H9 (cell line): Measurements from ENCODE around the gene SHH. TPM values are rescaled to one million over a fixed set of nuclear protein-coding genes. Genes with fewer than 3 reads are reported as not detected.

Source experiments
- DNase-seq: peaks from one replicate; pipeline ENCODE4 v3.0.0-alpha.2; 2017
- H2AFZ ChIP-seq: one replicate; pipeline ENCODE4 v1.6.1; 2013; ENCODE audit warnings: mild to moderate bottlenecking, low read length, control low read depth, moderate library complexity
- H2AK5ac ChIP-seq: 2 replicates; pipeline ENCODE4 v1.6.1; 2013; ENCODE audit warnings: low read length, control low read depth, mixed read lengths; ENCODE audit not compliant: insufficient read length
- H2BK120ac ChIP-seq: one replicate; pipeline ENCODE4 v1.6.1; 2013; ENCODE audit warnings: low read depth, mild to moderate bottlenecking, low read length, control low read depth, inconsistent platforms; ENCODE audit not compliant: poor library complexity, severe bottlenecking
- H2BK12ac ChIP-seq: 2 replicates; pipeline ENCODE4 v1.6.1; 2013; ENCODE audit warnings: low read length, control low read depth, mixed read lengths, low read depth; ENCODE audit not compliant: insufficient read length
- H2BK15ac ChIP-seq: 2 replicates; pipeline ENCODE4 v1.6.1; 2013; ENCODE audit warnings: low read depth, low read length, control low read depth
- H2BK20ac ChIP-seq: one replicate; pipeline ENCODE4 v1.6.1; 2013; ENCODE audit warnings: low read depth, mild to moderate bottlenecking, low read length, control low read depth, inconsistent platforms; ENCODE audit not compliant: poor library complexity, severe bottlenecking
- H2BK5ac ChIP-seq: 2 replicates; pipeline ENCODE4 v1.6.1; 2013; ENCODE audit warnings: low read length, control low read depth, mixed read lengths; ENCODE audit not compliant: insufficient read length
- H3K14ac ChIP-seq: 2 replicates; pipeline ENCODE4 v1.6.1; 2013; ENCODE audit warnings: low read length, control low read depth; ENCODE audit not compliant: insufficient read depth
- H3K18ac ChIP-seq: 2 replicates; pipeline ENCODE4 v1.6.1; 2013; ENCODE audit warnings: low read depth, mild to moderate bottlenecking, mixed read lengths, low read length, control low read depth; ENCODE audit not compliant: insufficient read length
- H3K23ac ChIP-seq: 2 replicates; pipeline ENCODE4 v1.6.1; 2013; ENCODE audit warnings: low read length, control low read depth, mixed read lengths, low read depth; ENCODE audit not compliant: insufficient read length
- H3K23me2 ChIP-seq: 2 replicates; pipeline ENCODE4 v1.6.1; 2013; ENCODE audit warnings: low read depth, mild to moderate bottlenecking, mixed read lengths, low read length, control low read depth; ENCODE audit not compliant: insufficient read length, poor library complexity, severe bottlenecking
- H3K27ac ChIP-seq: 2 replicates; pipeline ENCODE4 v1.5.1; 2013; ENCODE audit warnings: low read length, control low read depth, mixed read lengths, low read depth; ENCODE audit not compliant: insufficient read length
- H3K27me3 ChIP-seq: 2 replicates; pipeline ENCODE4 v1.6.1; 2013; ENCODE audit warnings: low read length, control low read depth, inconsistent platforms; ENCODE audit not compliant: insufficient read depth
- H3K4ac ChIP-seq: 2 replicates; pipeline ENCODE4 v1.6.1; 2013; ENCODE audit warnings: low read depth, mild to moderate bottlenecking, control low read depth, inconsistent platforms, low read length, moderate library complexity
- H3K4me1 ChIP-seq: 2 replicates; pipeline ENCODE4 v1.6.1; 2013; ENCODE audit warnings: low read length, control low read depth, inconsistent platforms; ENCODE audit not compliant: insufficient read depth
- H3K4me2 ChIP-seq: 2 replicates; pipeline ENCODE4 v1.6.1; 2013; ENCODE audit warnings: low read length, control low read depth, mixed read lengths; ENCODE audit not compliant: insufficient read length, insufficient read depth
- H3K56ac ChIP-seq: 2 replicates; pipeline ENCODE4 v1.6.1; 2013; ENCODE audit warnings: low read depth, mild to moderate bottlenecking, mixed read lengths, low read length, control low read depth; ENCODE audit not compliant: insufficient read length
- H3K79me1 ChIP-seq: 2 replicates; pipeline ENCODE4 v1.6.1; 2013; ENCODE audit warnings: low read depth, mild to moderate bottlenecking, moderate library complexity, low read length, control low read depth, inconsistent platforms; ENCODE audit not compliant: insufficient read depth, poor library complexity, severe bottlenecking
- H3K79me2 ChIP-seq: 2 replicates; pipeline ENCODE4 v1.6.1; 2013; ENCODE audit warnings: low read length, control low read depth, inconsistent platforms; ENCODE audit not compliant: insufficient read depth
- H3K9ac ChIP-seq: 2 replicates; pipeline ENCODE4 v1.6.1; 2013; ENCODE audit warnings: low read length, control low read depth, mixed read lengths; ENCODE audit not compliant: insufficient read length; ENCODE audit errors: extremely low read depth
- H3K9me3 ChIP-seq: one replicate; pipeline ENCODE4 v1.6.1; 2013; ENCODE audit warnings: low read depth, low read length, inconsistent platforms; ENCODE audit not compliant: control insufficient read depth
- H3T11ph ChIP-seq: one replicate; pipeline ENCODE4 v1.6.1; 2013; ENCODE audit warnings: mild to moderate bottlenecking, low read length, control low read depth, inconsistent platforms
- H4K20me1 ChIP-seq: one replicate; pipeline ENCODE4 v1.6.1; 2013; ENCODE audit not compliant: control insufficient read depth, insufficient read length, insufficient read depth
- H4K5ac ChIP-seq: 2 replicates; pipeline ENCODE4 v1.6.1; 2013; ENCODE audit warnings: low read depth, mild to moderate bottlenecking, mixed read lengths, low read length, control low read depth; ENCODE audit not compliant: insufficient read length
- H4K8ac ChIP-seq: replicated peaks from 2 replicates; pipeline ENCODE4 v1.6.1; 2013; ENCODE audit warnings: low read length, control low read depth, mixed read lengths, low read depth; ENCODE audit not compliant: insufficient read length
- H4K91ac ChIP-seq: 2 replicates; pipeline ENCODE4 v1.6.1; 2013; ENCODE audit warnings: low read depth, mild to moderate bottlenecking, moderate library complexity, mixed read lengths, low read length, control low read depth; ENCODE audit not compliant: insufficient read length
- H3K27ac Mint-ChIP-seq, 3 experiments: 2 replicates in 2 of 3; 3 replicates in 1 of 3; pipeline ENCODE4 v1.8.0; 2020 to 2021; ENCODE audit warnings: mixed read lengths in 3 of 3, mild to moderate bottlenecking in 1 of 3, moderate library complexity in 1 of 3
- H3K27me3 Mint-ChIP-seq: 2 replicates; pipeline ENCODE4 v1.8.0; 2021; ENCODE audit warnings: low read depth, mild to moderate bottlenecking, moderate library complexity, mixed read lengths
- H3K36me3 Mint-ChIP-seq, 3 experiments: 2 replicates in 2 of 3; 3 replicates in 1 of 3; pipeline ENCODE4 v1.8.0; 2020 to 2021; ENCODE audit warnings: low read depth in 3 of 3, mixed read lengths in 3 of 3; ENCODE audit not compliant: insufficient read depth in 1 of 3
- H3K4me1 Mint-ChIP-seq, 2 experiments: 2 replicates each; pipeline ENCODE4 v1.8.0; 2020; ENCODE audit warnings: mixed read lengths in 2 of 2
- H3K4me3 Mint-ChIP-seq, 2 experiments: 2 replicates in 1 of 2; 3 replicates in 1 of 2; pipeline ENCODE4 v1.8.0; 2020 to 2021; ENCODE audit warnings: mild to moderate bottlenecking in 2 of 2, mixed read lengths in 2 of 2, moderate library complexity in 1 of 2
- H3K9me3 Mint-ChIP-seq, 2 experiments: 2 replicates in 1 of 2; 3 replicates in 1 of 2; pipeline ENCODE4 v1.8.0; 2020; ENCODE audit warnings: mild to moderate bottlenecking in 2 of 2, mixed read lengths in 2 of 2, moderate library complexity in 1 of 2
- WGBS: extraction: QIAGEN DNeasy Blood & Tissue Kit; methylation state at CpG from one replicate; pipeline ENCODE4 v1.1.7; 2013; ENCODE audit warnings: missing lambda C conversion rate, low lambda C conversion rate, mixed read lengths; ENCODE audit not compliant: insufficient read length; ENCODE audit errors: extremely low coverage; 5-methylcytosine and 5-hydroxymethylcytosine counted together
- total RNA-seq: library from RNA; stranded (reverse); gene quantifications from 2 replicates; pipeline ENCODE4 v1.2.1, GENCODE V29; 2021
- TF ChIP-seq, protein P1 (sequence below): fragments of 200-600 bp; sonication (generic); conservative IDR thresholded peaks from 3 replicates; pipeline ENCODE4 v1.8.0; 2021; ENCODE audit warnings: antibody characterized with exemption, mild to moderate bottlenecking

Gene SHH
- total RNA-seq, 1 experiment from 2014 or later: 0.07 TPM

DNA sequence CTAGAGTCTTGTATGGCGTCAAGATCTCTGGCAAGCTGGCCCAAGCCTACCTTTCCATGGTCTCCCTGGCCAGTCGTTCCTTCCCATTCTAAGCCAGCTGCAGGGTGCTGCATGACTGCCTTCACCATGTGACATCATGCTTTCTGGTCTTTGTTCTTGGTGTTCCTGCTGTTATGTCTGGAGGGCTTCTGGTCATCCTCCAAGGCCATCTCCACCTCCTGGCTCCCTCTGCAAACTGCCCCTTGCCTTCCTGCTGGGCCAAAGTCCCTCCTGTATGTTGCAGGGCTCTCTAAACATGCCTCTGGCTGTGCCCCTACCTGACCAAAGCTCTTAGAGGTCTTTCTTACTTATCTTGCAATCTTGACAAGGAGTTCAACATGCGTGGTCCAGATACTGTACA lies 44.4 kb upstream of the SHH start:
- H3K4ac ChIP-seq: no peak overlapping the region
- H3K9me3 ChIP-seq: no peaks in the 10 kb centered on the region
- no peak overlapping the region for H3K4me3 Mint-ChIP-seq
- H4K5ac ChIP-seq: no peak overlapping the region
- no peaks in the 10 kb centered on the region for H4K20me1 ChIP-seq
- H4K91ac ChIP-seq: no peak overlapping the region
- H2BK12ac ChIP-seq: no peak overlapping the region
- no peak overlapping the region for H3K27ac Mint-ChIP-seq
- no peaks in the 10 kb centered on the region; a peak in 1 of 4 replicates for H3K4me1 Mint-ChIP-seq
- H4K8ac ChIP-seq: no peak overlapping the region
- no peaks in the 10 kb centered on the region for H3K23me2 ChIP-seq
- H3K9ac ChIP-seq: no peak overlapping the region
- no peak overlapping the region for H3K4me2 ChIP-seq
- H3K27me3 ChIP-seq: no peaks in the 10 kb centered on the region
- H3K36me3 Mint-ChIP-seq: no peaks in the 10 kb centered on the region
- H3T11ph ChIP-seq: no peak overlapping the region
- no CpG with 5 or more reads among the region's 3 CpGs for WGBS
- H3K79me1 ChIP-seq: no peaks in the 10 kb centered on the region
- H3K27ac ChIP-seq: no peak overlapping the region
- H2BK120ac ChIP-seq: no peak overlapping the region
- no peak overlapping the region for H2AFZ ChIP-seq
- H3K18ac ChIP-seq: no peak overlapping the region
- H3K56ac ChIP-seq: no peak overlapping the region
- H3K79me2 ChIP-seq: no peaks in the 10 kb centered on the region
- H3K14ac ChIP-seq: no peak overlapping the region
- no peaks in the 10 kb centered on the region for H3K4me1 ChIP-seq
- no peak overlapping the region for H2BK15ac ChIP-seq
- H3K23ac ChIP-seq: no peak overlapping the region
- TF ChIP-seq, protein P1, sequence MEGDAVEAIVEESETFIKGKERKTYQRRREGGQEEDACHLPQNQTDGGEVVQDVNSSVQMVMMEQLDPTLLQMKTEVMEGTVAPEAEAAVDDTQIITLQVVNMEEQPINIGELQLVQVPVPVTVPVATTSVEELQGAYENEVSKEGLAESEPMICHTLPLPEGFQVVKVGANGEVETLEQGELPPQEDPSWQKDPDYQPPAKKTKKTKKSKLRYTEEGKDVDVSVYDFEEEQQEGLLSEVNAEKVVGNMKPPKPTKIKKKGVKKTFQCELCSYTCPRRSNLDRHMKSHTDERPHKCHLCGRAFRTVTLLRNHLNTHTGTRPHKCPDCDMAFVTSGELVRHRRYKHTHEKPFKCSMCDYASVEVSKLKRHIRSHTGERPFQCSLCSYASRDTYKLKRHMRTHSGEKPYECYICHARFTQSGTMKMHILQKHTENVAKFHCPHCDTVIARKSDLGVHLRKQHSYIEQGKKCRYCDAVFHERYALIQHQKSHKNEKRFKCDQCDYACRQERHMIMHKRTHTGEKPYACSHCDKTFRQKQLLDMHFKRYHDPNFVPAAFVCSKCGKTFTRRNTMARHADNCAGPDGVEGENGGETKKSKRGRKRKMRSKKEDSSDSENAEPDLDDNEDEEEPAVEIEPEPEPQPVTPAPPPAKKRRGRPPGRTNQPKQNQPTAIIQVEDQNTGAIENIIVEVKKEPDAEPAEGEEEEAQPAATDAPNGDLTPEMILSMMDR: no peak
- no peak for DNase-seq
- H2BK5ac ChIP-seq: no peak overlapping the region
- H2BK20ac ChIP-seq: no peak overlapping the region
- H3K27me3 Mint-ChIP-seq: peaks cover 2% of the 10 kb centered on the region
- no peak overlapping the region for H2AK5ac ChIP-seq
- H3K9me3 Mint-ChIP-seq: no peaks in the 10 kb centered on the region
